LNCaP clone FGC (cell line): Measurements from ENCODE around the gene ASAH2.

Source experiments
- DNase-seq: peaks from one replicate; pipeline ENCODE4 v3.0.0-alpha.2; 2011; ENCODE audit warnings: low read depth
- H3K4me3 ChIP-seq: 2 replicates; pipeline ENCODE4 v1.5.1; 2011; ENCODE audit warnings: mild to moderate bottlenecking, low read depth, low read length, control low read depth
- CTCF ChIP-seq: IDR thresholded peaks from 2 replicates; pipeline ENCODE4 v1.5.1; 2012; ENCODE audit warnings: mild to moderate bottlenecking; ENCODE audit not compliant: control insufficient read depth, insufficient read depth; ENCODE audit errors: extremely low read depth

Gene ASAH2

GRCh38 chr10:50289196-50289595 is 37.9 kb upstream of the ASAH2 start:
- TF ChIP-seq CTCF = no peak
- DNase-seq = no peak
- no peak overlapping the region for H3K4me3 ChIP-seq

GRCh38 chr10:50286996-50287803 is 35.9 kb upstream of the ASAH2 start:
- TF ChIP-seq CTCF = no peak
- no peak for DNase-seq

GRCh38 chr10:50286517-50286916 is 35.2 kb upstream of the ASAH2 start:
- no peak for TF ChIP-seq CTCF
- DNase-seq = no peak
- H3K4me3 ChIP-seq = no peak overlapping the region

More at GRCh38 chr10:50286996-50287803, 35.9 kb upstream of the ASAH2 start:
- H3K4me3 ChIP-seq = no peak overlapping the region

GRCh38 chr10:50281967-50282522 is 30.7 kb upstream of the ASAH2 start:
- TF ChIP-seq CTCF = no peak
- DNase-seq = no peak
- H3K4me3 ChIP-seq = no peak overlapping the region

GRCh38 chr10:50281210-50281966 is 30.1 kb upstream of the ASAH2 start:
- TF ChIP-seq CTCF = no peak
- no peak overlapping the region for H3K4me3 ChIP-seq
- no peak for DNase-seq

GRCh38 chr10:50280049-50280841 is 28.9 kb upstream of the ASAH2 start:
- no peak for TF ChIP-seq CTCF
- H3K4me3 ChIP-seq = no peak overlapping the region
- no peak for DNase-seq
